ENCODE measurements around the gene PA2G4.
"Not testable (repeated sequence)": the region's sequence is repeated elsewhere in the genome, so short reads cannot be mapped to it uniquely, and the experiment has no call there.

PA2G4 gene

DNA sequence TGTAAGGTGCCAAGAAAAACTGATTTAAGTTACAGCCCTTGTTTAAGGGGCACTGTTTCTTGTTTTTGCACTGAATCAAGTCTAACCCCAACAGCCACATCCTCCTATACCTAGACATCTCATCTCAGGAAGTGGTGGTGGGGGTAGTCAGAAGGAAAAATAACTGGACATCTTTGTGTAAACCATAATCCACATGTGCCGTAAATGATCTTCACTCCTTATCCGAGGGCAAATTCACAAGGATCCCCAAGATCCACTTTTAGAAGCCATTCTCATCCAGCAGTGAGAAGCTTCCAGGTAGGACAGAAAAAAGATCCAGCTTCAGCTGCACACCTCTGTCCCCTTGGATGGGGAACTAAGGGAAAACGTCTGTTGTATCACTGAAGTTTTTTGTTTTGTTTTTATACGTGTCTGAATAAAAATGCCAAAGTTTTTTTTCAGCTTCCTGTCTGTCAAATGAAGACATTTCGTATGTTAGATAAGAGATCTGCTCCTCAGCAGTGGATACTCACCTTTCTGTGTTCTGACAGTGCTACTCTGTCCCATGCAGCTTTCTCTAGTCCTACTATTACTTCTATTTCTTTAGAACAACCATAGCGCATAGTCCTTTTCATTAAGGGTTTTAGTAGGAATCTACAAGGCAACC lies 1.2 kb upstream of the PA2G4 start:
- no peak for TF ChIP-seq TAF1 (IDR thresholded peaks at IDR 0.05; ENCODE audit: borderline replicate concordance, low read depth, low read length)
- DNase-seq (ENCODE audit: insufficient read length) (no peak), FAIRE-seq (no peak)

DNA sequence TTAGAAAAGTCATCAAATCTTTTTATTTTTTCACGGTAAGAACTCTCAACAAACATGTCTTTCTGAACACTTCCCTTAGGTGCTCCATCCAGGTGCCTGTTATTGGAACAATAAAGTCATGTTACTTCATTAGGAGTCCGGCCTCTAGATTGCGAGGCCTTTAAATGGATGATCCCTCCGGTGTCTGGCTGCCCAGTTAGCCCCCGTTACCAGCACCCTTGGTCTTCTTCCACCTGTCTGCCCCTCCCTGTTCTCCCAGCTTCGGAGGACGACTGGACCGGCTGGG lies 593 bp upstream of the PA2G4 start:
- FAIRE-seq (no peak), DNase-seq (ENCODE audit: insufficient read length) (no peak)
- TF ChIP-seq TAF1 (IDR thresholded peaks at IDR 0.05; ENCODE audit: borderline replicate concordance, low read depth, low read length) = no peak
- no peak for TF ChIP-seq POLR2AphosphoS5 (IDR thresholded peaks at IDR 0.05; ENCODE audit: low read depth, low read length)
- no peak for TF ChIP-seq POLR2A (IDR thresholded peaks at IDR 0.05; ENCODE audit: low read depth, low read length)

DNA sequence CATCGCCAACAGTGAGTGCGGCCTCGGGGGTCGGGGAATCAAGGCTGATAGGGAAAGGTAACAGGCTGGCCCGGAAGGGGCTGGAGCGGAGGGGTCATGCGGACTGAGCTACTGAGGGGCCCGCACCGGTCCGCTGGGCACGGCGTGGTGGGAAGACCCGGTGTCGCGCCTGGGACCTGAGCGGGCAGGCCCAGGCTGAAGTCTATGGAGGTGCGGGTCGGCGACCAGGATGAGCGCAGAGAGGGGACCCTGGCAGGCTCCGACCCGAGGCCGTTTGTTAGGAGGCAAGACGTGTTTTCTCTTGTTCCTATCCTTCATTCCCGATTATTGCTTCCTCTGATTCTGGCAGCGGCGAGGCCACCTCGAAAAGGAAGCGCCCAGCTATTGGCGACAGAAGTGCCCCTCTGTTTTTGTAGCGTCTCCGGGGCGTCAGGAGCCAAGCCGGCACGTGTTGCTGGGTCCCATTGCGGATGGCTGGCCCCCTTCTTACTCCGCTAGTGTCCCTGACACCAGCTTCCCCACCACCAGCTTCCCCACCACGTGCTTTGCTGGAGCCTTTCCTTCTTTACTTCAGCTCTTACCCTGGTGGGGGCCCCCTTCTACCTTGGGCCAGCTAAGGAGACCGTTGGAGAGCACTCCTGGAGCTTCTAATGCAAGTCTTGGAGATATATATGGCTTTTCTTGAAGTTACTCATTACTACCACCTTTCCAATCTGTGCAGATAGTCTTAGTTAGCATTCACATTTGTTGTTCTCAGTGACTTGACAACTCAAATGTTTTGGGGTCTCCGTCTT lies 653 bp downstream of the PA2G4 start:
- DNase-seq (ENCODE audit: insufficient read length) = no peak
- no peak for FAIRE-seq
- TF ChIP-seq TAF1 (IDR thresholded peaks at IDR 0.05; ENCODE audit: borderline replicate concordance, low read depth, low read length) = no peak
- TF ChIP-seq POLR2AphosphoS5 (IDR thresholded peaks at IDR 0.05; ENCODE audit: low read depth, low read length) = no peak; the same call in 1 of the 2 replicates
- no peak for TF ChIP-seq POLR2A (IDR thresholded peaks at IDR 0.05; ENCODE audit: low read depth, low read length)

DNA sequence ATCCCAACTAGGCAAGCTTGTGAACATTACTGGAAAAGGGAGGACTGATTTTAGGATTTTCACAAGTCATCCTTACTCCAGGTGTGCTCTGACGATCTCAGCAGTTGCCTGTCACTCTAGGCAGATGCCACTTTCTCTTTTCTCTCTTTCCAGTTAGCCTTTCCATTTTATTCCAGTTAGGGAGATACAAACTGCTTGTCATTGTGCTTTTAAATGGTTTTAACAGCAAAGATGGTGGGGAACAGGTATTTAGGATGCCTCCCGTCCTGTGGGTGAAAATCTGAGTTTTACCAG lies 1.2 kb downstream of the PA2G4 start:
- no peak for TF ChIP-seq TAF1 (IDR thresholded peaks at IDR 0.05; ENCODE audit: borderline replicate concordance, low read depth, low read length)
- TF ChIP-seq POLR2A (IDR thresholded peaks at IDR 0.05; ENCODE audit: low read depth, low read length) = no peak
- DNase-seq (ENCODE audit: insufficient read length) (no peak), FAIRE-seq (no peak)

DNA sequence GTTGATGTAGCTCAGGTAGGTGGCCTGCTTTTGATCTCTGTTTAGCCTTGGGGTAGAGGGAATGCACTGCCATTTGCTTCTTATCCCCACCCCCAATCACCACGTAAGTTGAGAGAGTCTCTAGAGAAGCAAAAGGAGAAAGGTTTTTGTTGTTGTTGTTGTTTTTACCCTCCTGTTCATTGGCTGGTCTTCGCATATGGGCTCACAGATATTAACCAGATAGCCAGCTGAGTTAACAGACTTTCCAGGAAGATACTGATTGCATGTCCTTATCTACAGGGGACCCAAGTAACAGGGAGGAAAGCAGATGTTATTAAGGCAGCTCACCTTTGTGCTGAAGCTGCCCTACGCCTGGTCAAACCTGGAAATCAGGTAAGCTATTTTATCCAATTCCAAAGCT lies 2.9 kb downstream of the PA2G4 start:
- FAIRE-seq = no peak
- TF ChIP-seq TAF1 (IDR thresholded peaks at IDR 0.05; ENCODE audit: borderline replicate concordance, low read depth, low read length) (no peak), POLR2AphosphoS5 (IDR thresholded peaks at IDR 0.05; ENCODE audit: low read depth, low read length) (no peak), POLR2A (IDR thresholded peaks at IDR 0.05; ENCODE audit: low read depth, low read length) (no peak)

DNA sequence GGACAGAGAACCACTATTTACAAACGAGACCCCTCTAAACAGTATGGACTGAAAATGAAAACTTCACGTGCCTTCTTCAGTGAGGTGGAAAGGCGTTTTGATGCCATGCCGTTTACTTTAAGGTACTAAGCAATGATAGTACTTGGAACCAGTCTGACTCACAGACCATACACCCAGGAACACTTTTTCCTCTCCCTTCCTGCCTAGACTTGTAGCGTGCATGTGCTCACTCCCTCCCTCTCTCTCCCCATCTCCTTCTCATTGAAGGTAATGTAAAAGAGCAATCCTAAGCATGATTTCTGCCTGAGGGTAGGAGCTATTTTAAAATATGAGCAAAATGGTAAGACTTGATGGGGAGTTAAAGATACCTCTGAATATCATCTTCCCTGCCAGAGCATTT lies 6.2 kb downstream of the PA2G4 start:
- FAIRE-seq (no peak), DNase-seq (ENCODE audit: insufficient read length) (no peak)
- TF ChIP-seq TAF1 (IDR thresholded peaks at IDR 0.05; ENCODE audit: borderline replicate concordance, low read depth, low read length) (no peak), POLR2A (IDR thresholded peaks at IDR 0.05; ENCODE audit: low read depth, low read length) (no peak), POLR2AphosphoS5 (IDR thresholded peaks at IDR 0.05; ENCODE audit: low read depth, low read length) (no peak)

More for the DNA sequence above, 2.9 kb downstream of the PA2G4 start:
- no peak for DNase-seq (ENCODE audit: insufficient read length)

DNA sequence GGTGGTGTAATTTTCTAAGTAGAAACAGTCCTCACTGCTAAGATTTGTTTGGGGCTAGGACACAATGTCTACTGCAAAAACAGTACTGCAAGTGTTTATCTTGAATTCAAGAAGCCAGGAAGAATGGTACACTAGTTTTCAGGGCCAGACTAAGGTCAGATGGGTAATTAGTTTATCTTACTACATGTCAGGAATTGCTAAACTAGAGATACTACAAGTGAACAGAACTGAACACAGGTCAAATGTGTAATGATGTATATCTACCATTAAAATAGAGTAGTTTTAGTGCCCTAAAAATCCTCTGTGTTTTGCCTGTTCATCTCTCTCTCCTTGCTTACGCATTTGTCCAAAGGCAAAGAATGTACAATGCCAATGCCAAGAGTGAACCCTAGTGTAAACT lies 9.7 kb downstream of the PA2G4 start:
- no peak for DNase-seq (ENCODE audit: insufficient read length)
- no peak for FAIRE-seq

DNA sequence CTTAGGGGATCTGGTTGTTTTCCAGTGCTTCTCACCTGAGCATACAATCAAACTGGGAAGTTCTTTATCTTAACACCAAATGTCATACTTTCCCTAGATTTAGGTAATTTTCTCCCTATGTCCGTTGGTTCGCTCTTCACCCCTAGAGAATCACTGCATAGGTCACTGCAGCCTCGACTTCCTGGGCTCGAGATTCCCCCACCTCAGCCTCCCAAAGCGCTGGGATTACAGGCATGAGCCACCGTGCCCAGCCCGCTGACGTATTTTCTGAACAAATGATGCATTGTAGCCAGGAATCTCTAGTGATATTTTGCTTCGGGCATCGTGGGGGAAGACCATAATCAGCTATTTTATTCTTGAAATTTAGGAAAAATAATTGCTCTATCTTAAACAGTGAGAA lies 11.0 kb downstream of the PA2G4 start:
- TF ChIP-seq POLR2A (IDR thresholded peaks at IDR 0.05; ENCODE audit: low read depth, low read length) (no peak), TAF1 (IDR thresholded peaks at IDR 0.05; ENCODE audit: borderline replicate concordance, low read depth, low read length) (no peak), POLR2AphosphoS5 (IDR thresholded peaks at IDR 0.05; ENCODE audit: low read depth, low read length) (no peak)
- FAIRE-seq = no peak
- no peak for DNase-seq (ENCODE audit: insufficient read length)

More for the DNA sequence above, 9.7 kb downstream of the PA2G4 start:
- TF ChIP-seq POLR2AphosphoS5 (IDR thresholded peaks at IDR 0.05; ENCODE audit: low read depth, low read length) (no peak; the same call in 1 of the 2 replicates), TAF1 (IDR thresholded peaks at IDR 0.05; ENCODE audit: borderline replicate concordance, low read depth, low read length) (no peak), POLR2A (IDR thresholded peaks at IDR 0.05; ENCODE audit: low read depth, low read length) (peak; percentile 24; the same call in 1 of the 2 replicates)

DNA sequence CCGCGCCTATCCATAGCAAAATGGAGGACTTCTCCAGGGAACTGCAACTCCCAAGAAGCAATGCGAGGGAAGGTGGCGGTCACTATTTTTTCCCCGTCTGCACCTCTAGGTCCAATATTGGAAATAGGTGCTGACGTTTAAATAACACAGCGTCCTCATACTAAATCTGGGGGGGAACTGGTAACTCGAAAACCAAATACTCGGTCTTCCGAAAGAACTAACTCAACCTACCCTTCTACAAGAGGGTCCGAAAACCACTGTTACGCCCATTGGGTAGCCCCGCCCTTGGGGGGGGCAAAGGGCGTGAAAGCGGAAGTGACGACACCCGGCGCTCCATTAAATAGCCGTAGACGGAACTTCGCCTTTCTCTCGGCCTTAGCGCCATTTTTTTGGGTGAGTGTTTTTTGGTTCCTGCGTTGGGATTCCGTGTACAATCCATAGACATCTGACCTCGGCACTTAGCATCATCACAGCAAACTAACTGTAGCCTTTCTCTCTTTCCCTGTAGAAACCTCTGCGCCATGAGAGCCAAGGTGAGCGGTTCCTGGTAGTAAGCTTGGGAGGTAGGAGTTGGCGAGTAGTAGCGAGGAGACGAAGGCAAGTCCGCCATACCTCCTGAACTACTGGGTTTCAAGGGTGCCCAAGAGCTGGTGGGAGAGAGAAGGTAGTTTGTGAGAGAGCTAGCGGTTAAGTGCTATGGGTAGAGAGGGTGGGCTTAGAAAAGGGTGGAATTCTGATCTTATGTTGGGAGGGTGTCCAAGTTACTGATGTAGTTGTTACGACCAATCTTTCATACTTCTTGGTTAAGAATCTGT lies 12.1 kb downstream of the PA2G4 start, which contains the start of gene RPL41:
Gene RPL41 (plus strand): TSS at position 367 of the 815 bp plus-strand sequence.
- FAIRE-seq (peak; percentile 89), DNase-seq (ENCODE audit: insufficient read length) (peak; percentile 63)
- TF ChIP-seq TAF1 (IDR thresholded peaks at IDR 0.05; ENCODE audit: borderline replicate concordance, low read depth, low read length) (peak; percentile 97), POLR2A (IDR thresholded peaks at IDR 0.05; ENCODE audit: low read depth, low read length) (peak; percentile 100), POLR2AphosphoS5 (IDR thresholded peaks at IDR 0.05; ENCODE audit: low read depth, low read length) (peak; percentile 100)

DNA sequence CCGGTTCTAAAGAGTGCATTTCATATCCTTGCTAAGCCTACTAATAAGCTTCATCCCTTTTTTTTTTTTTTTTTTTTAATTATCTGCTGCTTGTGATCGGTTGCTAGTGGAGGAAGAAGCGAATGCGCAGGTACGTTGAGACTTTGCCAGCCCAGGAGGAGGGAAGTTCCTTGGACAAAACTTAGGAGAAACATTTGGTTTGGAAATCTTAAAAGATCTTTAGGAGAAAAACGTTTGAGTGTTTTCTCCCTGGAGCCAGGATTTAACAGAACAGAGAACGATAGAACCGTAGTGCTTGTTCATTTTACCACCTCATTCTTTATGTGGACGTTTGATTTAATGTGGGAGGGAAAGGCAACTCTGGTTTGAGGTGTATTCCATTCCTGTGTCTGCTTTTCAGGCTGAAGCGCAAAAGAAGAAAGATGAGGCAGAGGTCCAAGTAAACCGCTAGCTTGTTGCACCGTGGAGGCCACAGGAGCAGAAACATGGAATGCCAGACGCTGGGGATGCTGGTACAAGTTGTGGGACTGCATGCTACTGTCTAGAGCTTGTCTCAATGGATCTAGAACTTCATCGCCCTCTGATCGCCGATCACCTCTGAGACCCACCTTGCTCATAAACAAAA lies 12.8 kb downstream of the PA2G4 start:
- peak; percentile 14 for FAIRE-seq
- DNase-seq (ENCODE audit: insufficient read length) = not testable (repeated sequence)

DNA sequence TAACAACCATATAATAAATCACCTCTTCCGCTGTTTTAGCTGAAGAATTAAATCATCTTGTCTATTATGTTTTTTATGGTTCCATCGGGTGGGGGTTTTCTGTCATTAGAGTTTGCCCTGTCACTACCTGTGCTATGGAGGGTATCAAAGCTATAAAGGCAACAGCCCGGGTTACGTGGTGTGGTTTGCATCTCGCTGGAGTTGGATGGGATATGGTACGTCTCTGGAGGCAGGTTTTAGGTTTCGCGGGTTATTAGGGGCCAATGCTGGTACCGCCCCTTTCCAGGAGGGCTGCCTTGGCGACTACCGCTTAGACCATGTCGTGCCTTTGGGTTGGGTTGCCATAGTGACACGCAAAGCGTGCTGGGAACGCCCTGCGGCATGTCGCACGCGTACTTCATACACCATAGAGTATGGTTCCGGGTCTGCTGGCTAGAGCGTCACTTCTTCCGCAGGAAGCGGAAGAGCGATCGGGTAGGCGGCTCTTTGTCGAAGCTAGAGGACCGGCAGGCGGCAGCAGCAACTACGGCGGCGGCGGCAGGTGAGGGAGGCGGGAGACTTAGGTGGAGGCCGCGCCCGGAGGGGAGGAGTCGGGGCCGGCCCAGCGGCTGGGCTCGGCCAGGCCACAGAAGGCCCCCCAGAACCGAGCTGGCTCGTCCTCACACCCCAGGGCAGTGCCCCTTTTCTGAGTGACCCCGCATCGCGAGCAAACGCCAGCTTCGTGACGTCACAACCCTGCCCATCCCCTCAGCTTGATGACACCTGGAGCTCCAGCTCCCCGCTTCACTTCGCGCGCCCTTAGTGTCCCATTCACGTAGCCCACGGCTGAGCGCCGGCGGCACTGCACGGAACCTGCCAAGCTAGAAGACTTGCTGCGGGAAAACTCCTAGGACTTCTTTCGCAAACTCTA lies 13.7 kb downstream of the PA2G4 start, which contains the start of gene ZC3H10:
Gene ZC3H10 (plus strand): TSS at position 489 of the 910 bp plus-strand sequence. CDS start 2,297 bp downstream, outside the sequence.
- peak; percentile 99 for FAIRE-seq
- peak; percentile 88 for DNase-seq (ENCODE audit: insufficient read length)
- TF ChIP-seq POLR2A (IDR thresholded peaks at IDR 0.05; ENCODE audit: low read depth, low read length) = peak; percentile 99
- peak; percentile 71; the same call in 1 of the 2 replicates for TF ChIP-seq TAF1 (IDR thresholded peaks at IDR 0.05; ENCODE audit: borderline replicate concordance, low read depth, low read length)
- peak; percentile 99 for TF ChIP-seq POLR2AphosphoS5 (IDR thresholded peaks at IDR 0.05; ENCODE audit: low read depth, low read length)

All from GM12892 (cell line).